ENCODE results near the gene ZBTB48. TPM values are rescaled to one million over a fixed set of nuclear protein-coding genes. Genes with fewer than 3 reads are reported as not detected.

ZBTB48 gene
- total RNA-seq, 1 donor from 2014 or later, result 36.5 TPM

GRCh38 chr1:6601049-6601922, 21.5 kb downstream of the ZBTB48 start:
- Histone ChIP-seq H3K27me3 (ENCODE audit: low read depth) (no peaks in the 10 kb centered on the region), H3K27ac (peak overlapping the region; percentile 100), H3K9me3 (no peaks in the 10 kb centered on the region), H3K4me3 (peak overlapping the region; percentile 92), H3K36me3 (peaks cover 34% of the 10 kb centered on the region), H3K4me1 (peaks cover 67% of the 10 kb centered on the region)
- DNase-seq (peak; percentile 75), ATAC-seq (peak; percentile 48 to 54)
- intact Hi-C loops (cut with DNase I), result no loop called here
- TF ChIP-seq, protein P1, sequence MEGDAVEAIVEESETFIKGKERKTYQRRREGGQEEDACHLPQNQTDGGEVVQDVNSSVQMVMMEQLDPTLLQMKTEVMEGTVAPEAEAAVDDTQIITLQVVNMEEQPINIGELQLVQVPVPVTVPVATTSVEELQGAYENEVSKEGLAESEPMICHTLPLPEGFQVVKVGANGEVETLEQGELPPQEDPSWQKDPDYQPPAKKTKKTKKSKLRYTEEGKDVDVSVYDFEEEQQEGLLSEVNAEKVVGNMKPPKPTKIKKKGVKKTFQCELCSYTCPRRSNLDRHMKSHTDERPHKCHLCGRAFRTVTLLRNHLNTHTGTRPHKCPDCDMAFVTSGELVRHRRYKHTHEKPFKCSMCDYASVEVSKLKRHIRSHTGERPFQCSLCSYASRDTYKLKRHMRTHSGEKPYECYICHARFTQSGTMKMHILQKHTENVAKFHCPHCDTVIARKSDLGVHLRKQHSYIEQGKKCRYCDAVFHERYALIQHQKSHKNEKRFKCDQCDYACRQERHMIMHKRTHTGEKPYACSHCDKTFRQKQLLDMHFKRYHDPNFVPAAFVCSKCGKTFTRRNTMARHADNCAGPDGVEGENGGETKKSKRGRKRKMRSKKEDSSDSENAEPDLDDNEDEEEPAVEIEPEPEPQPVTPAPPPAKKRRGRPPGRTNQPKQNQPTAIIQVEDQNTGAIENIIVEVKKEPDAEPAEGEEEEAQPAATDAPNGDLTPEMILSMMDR (IDR thresholded peaks at IDR 0.05), result no peak

GRCh38 chr1:6601923-6602668, 22.3 kb downstream of the ZBTB48 start:
- no peaks in the 10 kb centered on the region for H3K9me3 ChIP-seq
- no peaks in the 10 kb centered on the region for H3K27me3 ChIP-seq (ENCODE audit: low read depth)
- intact Hi-C loops (cut with DNase I), result no loop called here
- peak overlapping the region; percentile 92 for H3K4me3 ChIP-seq
- peaks cover 26% of the 10 kb centered on the region for H3K36me3 ChIP-seq
- DNase-seq (peak; percentile 67), ATAC-seq (peak; percentile 45 to 58)
- TF ChIP-seq, protein P1 (IDR thresholded peaks at IDR 0.05), result no peak
- peak overlapping the region; percentile 100 for H3K27ac ChIP-seq
- H3K4me1 ChIP-seq, result peaks cover 59% of the 10 kb centered on the region

GRCh38 chr1:6602669-6603237, 23.0 kb downstream of the ZBTB48 start, which contains the start of gene KLHL21:
Gene KLHL21, minus strand, starts transcription at chr1:6602869. Its CDS starts 52 bp downstream, at chr1:6602817.
- Histone ChIP-seq H3K9me3 (no peaks in the 10 kb centered on the region), H3K27me3 (ENCODE audit: low read depth) (no peaks in the 10 kb centered on the region), H3K36me3 (peaks cover 19% of the 10 kb centered on the region), H3K4me1 (peaks cover 53% of the 10 kb centered on the region), H3K4me3 (peak within 1 kb of the TSS; percentile 92), H3K27ac (peak within 1 kb of the TSS; percentile 100)
- TF ChIP-seq, protein P1 (IDR thresholded peaks at IDR 0.05), result no peak
- ATAC-seq (peak; percentile 90 to 91), DNase-seq (peak; percentile 93)
- intact Hi-C loops (cut with DNase I), result no loop called here

GRCh38 chr1:6603238-6603914, 23.6 kb downstream of the ZBTB48 start:
- Histone ChIP-seq H3K4me1 (peaks cover 46% of the 10 kb centered on the region), H3K4me3 (peak overlapping the region; percentile 92), H3K9me3 (no peaks in the 10 kb centered on the region), H3K27ac (peak overlapping the region; percentile 100), H3K27me3 (ENCODE audit: low read depth) (no peaks in the 10 kb centered on the region), H3K36me3 (peaks cover 13% of the 10 kb centered on the region)
- peak; percentile 41 to 50 for ATAC-seq
- TF ChIP-seq, protein P1 (IDR thresholded peaks at IDR 0.05), result no peak
- intact Hi-C loops (cut with DNase I), result no loop called here
- peak; percentile 61 for DNase-seq
